Stimulated activated CD4-positive, alpha-beta T cell treated with anti-CD3 and anti-CD28 coated beads, TNF-alpha, amount 100 ng/mL, for 1 hour (primary cell): ENCODE measurements around the gene FAM13B.
"Not testable (repeated sequence)": the region's sequence is repeated elsewhere in the genome, so short reads cannot be mapped to it uniquely, and the experiment has no call there.

Experiments used
- DNase-seq, 3 donors: peaks; one replicate each; pipeline ENCODE4 v3.0.0-alpha.2; 2020; ENCODE audit warnings: low read depth in 3 of 3, low spot score in 1 of 3

The FAM13B gene

DNA sequence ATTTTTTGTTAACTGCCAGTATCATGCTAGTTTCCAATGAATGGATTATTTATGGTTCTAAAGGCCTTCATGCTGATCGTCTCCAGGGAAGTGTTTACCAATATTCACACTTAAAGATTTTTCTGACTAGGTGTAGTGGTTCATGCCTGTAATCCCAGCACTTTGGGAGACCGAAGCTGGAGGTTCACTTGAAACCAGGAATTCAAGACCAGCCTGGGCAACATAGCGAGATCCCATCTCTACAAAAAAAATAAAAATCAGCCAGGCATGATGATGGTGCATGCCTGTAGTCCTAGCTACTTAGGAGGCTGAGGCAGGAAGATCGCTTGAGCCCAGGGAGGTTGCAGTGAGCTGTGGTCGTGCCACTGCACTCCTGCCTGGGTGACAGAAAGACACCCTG is 43.5 kb downstream of the FAM13B start:
- DNase-seq: no peak

DNA sequence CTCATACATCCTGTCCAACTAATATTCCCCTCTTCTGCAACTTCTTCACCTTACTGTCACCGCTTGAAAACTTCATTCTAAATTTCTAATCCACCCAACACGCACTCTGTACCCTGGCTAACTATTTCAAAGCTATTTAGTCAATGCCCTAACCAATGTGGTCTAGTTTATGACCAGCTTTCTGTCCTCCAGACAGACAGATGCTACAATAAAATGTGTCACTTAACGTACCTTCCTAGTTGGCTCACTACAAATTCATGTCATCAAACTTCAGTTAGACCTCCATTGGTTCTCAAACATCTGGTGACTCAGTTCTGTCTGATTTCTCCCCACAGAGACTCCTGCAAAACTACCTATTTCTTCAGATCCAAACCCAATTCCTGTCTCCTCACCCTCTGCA is 57.7 kb downstream of the FAM13B start:
- no peak for DNase-seq

DNA sequence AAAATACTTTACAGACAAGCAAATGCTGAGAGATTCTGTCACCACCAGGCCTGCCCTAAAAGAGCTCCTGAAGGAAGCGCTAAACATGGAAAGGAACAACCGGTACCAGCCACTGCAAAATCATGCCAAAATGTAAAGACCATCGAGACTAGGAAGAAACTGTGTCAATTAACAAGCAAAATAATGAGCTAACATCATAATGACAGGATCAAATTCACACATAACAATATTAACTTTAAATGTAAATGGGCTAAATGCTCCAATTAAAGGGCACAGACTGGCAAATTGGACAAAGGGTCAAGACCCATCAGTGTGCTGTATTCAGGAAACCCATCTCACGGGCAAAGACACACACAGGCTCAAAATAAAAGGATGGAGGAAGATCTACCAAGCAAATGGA is 62.5 kb downstream of the FAM13B start:
- DNase-seq: not testable (repeated sequence)

DNA sequence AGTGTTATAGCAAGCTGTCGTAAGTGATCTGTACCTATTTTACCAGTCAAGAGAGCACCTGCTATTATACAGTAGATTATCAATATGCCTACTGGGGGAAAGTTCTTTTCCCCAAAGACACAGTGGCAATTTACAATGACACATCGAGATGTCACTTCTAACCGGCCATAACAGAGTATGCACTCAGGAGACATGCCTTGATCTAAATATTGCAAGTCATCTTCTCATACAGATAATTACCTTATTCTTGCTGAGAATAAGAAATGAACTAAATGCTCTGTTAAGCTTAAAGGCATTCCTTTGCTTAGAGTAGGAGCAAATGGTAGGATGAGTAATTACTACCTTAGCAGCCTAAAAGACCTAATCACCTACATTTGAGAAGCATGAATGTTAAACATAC is 72.1 kb downstream of the FAM13B start:
- no peak for DNase-seq

DNA sequence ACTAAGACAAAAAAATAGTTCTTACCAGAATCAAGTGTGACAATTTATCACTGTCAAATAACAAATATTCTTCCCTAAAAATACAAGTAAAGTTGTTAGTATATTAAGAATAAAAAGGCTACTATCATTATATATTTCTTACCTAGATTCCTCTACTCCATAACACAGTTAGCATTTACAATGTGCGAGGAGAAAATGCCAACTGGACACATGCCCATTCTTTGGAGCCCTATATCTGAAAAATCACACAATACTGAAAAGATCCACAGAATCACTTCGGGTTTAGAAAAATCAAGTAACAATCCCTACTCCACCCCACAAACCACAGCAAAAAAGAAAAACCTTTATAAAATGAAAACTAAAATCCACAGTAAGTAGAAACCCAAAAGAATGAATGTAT is 72.7 kb downstream of the FAM13B start:
- DNase-seq: no peak

DNA sequence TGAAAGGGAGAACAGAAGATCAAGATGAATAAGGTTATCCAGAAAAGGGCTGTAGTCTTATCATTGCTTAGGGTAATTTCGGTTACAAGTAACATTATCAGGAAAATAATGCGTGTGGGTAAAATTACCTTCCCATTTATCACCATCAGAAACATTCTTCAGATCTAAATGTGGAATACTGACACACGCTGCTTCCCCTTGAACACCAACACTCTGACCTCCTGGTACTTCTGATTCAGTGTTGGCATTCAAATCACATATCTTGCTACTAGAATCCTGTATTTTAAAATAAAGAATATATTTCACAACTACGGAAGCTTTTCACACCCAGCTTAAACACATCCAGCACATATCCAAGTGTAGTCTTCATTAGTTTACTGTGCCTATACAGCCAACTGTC is 73.4 kb downstream of the FAM13B start:
- DNase-seq: no peak

DNA sequence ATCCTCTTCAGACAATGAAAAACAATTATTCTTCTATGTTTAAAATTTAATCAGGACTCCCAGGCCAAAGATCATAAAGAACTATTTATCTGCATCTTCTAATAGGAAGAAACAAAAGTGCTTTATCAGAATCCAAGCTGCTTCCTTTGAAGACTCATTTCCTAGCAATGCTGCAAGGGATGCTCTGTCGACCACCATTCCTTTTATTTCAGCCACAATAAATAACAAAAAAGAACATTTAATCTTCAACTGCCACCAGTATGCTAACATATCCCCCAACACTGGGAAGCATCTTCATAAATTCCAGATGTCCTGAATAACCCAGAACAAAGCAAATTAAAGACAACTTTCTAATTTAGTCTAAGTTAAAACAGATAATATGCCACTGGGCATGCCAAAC is 74.9 kb downstream of the FAM13B start:
- DNase-seq: no peak

DNA sequence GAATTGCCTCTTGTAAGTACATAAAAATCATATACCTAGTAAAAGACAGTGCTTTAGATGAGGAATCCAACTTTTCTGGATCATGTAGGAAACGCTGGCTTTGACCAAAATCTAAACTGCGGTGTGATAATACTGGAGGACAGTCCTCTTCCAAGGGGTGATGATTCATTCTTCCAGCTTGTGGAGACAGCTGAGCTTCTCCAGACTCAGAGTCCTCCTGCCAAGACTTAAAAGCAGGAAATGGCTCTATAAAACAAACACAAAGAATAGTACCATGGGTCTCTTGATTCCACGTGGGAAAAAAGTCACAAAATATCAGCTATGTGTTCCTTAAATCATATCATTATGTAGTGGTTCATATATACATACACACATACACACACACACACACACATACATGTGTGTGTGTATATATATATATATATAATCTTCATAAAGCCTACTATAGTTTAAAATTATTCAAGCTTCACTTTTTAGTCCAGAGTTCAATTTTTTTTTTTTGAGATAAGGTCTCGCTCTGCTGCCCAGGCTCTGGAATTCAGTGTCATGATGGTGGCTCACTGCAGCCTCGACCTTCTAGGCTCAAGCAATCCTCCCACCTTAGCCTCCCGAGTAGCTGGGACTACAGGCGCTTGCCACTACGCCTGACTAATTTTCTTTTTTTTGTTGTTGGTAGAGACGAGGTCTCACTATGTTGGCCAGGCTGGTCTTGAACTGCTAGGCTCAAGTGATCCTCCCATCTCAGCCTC is 78.6 kb downstream of the FAM13B start:
- no peak for DNase-seq

DNA sequence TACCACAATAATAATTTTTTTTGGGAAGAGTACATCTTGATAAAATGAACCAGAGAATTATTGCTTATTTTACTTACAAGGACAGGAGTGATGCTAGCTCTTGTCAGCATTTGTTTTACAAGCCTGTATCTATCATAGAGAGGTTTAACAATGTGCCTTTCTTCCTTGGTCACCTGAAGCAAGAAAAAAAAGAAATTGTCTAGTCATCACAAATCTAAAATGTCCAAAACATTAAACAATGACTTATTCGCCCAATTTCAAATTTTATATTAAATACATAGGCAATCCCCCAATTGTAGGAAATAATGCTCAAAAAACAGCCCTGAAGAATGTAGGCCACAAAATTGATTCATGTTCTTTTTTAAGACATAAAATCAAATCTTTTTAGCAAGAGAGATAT is 87.1 kb downstream of the FAM13B start:
- no peak for DNase-seq

DNA sequence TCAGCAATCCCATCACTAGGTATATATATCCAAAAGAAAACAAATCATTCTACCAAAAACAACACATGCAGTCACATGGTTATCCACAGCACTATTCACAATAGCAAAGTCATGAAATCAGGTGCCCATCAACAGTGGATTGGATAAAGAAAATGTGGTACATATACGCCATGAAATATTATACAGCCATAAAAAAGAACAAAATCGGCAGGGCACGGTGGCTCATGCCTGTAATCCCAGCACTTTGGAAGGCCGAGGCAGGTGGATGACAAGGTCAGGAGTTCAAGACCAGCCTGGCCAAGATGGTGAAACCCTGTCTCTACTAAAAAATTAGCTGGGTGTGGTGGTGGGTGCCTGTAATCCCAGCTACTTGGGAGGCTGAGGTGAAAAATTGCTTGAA is 88.6 kb downstream of the FAM13B start:
- not testable (repeated sequence) for DNase-seq

DNA sequence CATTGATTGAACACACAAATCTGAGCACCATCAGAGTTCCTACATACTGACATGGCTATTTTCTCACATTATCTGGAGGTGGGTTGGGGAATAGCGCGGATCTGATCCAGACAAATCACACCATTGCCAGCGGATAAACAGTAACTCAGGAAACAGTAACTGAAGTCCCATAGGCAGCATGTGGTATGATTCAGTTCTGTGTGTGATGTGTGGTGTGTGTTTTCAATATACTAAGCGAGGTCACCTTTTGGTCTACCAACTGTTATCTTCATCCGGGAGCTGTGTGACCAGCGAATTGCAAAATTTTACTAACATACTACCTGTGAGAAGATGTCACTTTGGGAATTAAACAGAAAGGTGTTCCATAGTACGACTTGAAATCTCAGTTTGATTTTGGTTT is 93.5 kb downstream of the FAM13B start:
- DNase-seq: no peak

DNA sequence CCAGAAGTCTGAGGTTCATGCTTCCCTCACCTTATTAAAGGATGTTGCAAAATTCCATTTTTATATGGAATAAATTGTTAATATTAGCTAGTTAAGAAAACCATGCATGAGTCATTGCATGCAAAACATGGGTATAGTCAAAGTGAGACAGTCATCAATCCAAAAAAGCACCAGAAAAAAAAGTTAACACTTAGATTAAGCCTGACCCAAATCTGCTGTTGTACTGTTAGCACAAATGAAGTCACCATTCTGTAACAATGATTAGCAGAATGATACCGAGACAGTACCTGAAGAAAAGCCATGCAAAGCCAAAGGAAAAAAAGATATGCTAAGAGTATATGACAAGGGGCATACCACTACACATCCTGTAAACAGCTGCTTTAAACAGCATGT is 94.1 kb downstream of the FAM13B start:
- no peak for DNase-seq

DNA sequence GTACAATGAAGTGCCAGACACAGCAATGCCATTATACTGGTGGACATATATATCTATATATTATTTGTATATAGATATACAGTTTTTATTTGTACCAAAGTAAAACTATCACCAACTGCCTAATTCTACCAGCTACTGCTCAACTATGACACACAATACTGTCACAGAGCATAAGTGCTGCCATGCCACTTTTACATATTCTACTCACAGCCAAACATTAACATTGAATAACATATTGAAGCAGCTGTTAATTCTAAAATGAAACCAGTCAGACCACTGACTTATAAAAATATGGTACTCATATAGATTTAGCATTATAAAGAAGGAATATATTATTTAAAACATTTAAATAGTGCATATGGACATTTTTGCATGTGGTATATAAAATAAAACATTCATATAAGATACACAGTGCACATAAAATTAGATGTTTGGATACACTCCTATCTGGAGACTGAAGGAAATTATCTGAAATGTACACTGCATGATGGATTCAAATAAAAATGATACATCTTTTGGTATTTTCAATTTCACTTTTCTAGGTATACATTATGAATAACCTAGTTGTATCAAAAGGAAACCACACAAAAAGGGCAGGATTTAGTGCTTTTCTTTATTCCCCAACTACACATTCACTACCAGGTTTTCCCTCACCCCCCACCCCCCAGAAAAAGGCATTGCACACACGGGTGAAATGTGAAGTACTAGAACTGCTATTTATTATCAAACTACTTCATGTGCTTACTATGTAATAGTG is 94.7 kb downstream of the FAM13B start:
- no peak for DNase-seq

DNA sequence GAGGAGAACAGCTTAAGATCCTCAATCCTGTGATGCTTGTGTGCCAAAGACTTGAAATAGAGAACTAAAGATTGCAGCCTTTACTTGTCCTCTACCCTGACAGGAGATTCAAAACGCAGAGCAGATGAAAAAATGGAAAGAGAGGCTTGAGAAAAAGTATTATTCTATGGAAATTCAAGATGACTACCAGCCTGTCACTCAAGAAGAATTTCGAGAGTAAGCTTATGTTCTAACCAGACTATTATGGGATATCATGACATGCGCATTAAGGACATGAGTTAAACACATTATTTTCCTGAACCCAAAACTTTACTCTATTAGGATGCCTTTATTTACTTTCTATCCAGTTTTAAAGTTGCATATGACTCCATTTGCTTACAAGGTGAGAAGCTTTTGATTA is 97.2 kb downstream of the FAM13B start:
- no peak for DNase-seq

DNA sequence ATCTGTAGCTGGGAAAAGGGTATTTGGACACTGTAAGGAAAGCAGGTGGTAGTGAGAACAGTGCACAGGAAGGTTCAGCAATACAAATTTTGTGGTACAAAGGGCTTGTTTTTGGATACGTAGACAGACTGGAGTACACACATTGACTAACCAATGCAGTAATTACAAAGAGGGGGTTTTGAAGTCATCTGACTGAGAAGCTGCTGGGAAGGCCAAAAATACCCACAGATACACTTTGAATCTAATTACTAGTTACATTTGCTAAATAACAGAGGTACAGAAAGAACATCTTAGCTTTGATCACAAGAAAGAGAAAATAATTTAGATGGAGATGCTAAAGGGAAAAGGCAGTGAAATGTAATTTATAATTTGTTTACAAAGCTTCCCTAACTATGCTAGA is 97.7 kb downstream of the FAM13B start:
- DNase-seq: no peak

DNA sequence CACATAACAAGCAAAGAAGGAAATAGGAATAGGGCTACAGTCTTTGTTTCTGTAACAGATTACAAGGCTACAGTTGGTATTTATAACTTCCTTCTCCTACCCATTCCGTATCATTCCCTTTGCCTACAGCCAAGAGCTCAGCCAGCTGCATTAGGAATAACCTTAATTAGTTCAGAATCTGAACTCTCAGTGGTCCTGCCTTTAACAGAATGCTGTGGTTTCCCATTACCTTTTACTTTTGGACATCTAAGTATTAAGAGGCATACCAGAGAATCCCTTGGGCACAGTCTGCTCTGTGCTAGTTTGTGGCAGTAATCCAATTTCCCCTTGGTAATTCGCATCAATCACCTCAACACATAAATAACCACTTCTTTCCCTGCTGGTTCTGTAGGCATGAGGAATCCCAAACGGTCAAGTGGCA is 99.4 kb downstream of the FAM13B start:
- no peak for DNase-seq

DNA sequence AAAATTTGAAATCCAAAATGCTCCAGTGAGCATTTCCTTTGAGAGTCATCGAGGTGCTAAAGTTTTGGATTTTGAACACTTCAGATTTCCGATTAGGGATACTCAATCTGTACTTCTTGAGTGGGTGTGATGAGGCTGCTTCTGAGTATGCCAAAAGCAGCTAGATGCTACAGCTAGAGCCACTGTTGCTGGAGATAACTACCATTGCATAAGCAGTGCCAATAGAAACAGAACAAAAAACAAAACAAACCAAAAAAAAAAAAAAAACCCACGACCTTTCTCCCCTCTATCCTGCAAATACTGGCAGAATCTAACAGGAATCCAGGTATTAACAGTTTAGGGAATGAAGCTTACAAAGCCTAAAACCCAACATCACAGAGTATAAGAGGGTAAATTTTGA is 100.1 kb downstream of the FAM13B start:
- no peak for DNase-seq

DNA sequence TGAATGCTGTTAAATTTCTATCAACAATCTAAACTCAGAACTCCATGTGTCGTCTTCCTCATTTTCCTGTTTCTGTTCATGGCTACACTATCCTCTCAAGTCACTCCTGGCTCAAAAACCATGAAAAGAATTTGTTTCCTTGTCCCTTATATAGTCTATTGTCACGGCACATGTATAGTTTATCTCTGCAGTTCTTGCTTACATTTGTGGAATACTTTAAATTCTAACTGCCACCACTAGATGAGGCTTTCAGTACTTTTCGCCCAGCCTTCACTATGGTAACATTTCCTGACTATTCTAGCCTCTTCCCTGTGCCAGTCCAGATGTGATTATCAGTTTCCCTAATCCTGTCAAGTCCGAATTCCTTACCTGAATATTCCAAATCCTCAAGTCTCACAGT is 109.0 kb downstream of the FAM13B start:
- no peak for DNase-seq

DNA sequence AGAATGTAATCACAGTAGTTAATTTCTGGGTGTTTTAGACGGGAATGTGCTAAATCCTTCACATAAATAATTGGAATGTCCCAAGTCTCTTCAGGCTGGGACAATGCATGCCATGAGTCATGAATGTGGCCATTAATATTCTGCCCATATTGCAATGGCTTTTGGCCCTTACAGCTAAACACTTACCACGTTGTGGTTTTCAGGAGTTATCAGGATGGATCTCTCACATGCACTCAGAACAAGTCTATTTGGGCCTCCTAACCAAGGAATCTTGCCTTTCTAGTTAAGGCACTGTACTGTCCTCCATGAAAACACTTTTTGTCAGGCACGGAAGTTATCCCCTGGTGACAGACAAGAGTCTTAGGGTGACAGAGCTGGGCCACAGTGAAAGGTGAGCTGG is 110.9 kb downstream of the FAM13B start:
- no peak for DNase-seq

DNA sequence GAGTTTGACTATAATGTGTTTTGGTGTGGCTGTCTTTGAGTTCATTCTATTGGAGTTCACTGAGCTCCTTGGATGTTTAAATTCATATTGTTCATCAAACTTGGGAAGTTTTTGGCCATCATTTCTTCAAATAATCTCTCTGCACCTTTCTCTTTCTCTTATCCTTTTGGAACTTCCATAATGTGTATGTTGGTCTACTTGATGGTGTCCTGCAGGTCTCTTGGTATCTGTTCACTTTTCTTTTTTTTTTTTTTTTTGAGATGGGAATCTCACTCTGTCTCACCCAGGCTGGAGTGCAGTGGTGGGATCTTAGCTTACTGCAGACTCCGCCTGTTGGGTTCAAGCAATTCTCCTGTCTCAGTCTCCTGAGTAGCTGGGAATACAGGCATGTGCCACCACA is 116.0 kb downstream of the FAM13B start:
- DNase-seq: no peak

DNA sequence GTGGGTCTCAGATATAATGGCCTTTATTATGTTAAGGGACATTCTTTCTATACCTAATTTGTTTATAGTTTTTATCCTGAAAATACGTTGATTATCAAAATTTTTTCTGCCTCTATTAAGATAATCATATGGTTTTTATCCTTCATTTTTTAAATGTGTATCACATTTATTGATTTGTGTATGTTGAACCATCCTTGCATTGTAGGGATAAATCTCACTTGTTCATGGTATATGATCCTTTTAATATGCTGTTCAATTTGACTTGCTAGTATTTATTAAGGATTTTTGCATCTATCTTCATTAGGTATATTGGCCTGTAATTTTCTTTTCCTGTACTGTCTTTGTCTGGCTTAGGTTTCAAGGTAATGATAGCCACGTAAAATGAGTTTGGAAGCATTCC is 118.1 kb downstream of the FAM13B start:
- DNase-seq: no peak

DNA sequence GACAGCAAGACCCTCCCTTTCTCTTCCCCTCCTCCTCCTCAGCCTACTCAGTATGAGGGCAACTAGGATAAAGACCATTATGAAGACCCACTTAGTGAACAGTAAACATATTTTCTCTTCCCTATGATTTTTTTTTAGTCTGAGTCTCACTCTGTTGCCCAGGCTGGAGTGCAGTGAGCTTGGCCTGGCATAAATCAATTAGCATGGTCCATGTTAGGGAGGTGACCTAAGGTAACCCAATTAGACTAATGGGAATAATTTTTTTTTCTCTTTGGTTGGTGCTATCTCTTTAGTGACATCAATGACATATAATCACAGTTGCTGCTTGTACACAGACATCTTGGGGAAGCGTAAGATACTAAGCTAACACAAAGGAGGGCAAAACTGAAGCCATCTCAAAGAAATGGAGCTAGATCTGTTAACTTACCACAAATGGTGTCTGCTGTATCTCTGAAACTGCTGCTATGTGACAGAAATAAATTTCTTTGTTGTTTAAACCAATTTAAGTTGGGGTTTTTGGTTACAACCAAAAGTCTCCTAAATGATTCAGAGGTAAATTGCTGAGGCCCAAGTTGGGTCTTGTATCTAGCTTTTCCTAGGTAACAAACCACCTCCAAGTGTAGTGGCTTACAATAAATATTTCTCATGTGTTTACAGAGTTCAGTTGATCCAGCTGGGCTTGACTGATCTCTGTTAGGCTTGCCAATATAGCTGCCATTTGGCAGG is 130.3 kb downstream of the FAM13B start:
- DNase-seq: no peak
